HG03095 (cell line): Measurements from ENCODE around the gene NHLH2.

Experiments used
- ATAC-seq: cut with Tn5 transposase; IDR thresholded peaks from one replicate; pipeline ENCODE4 v1.9.1; 2021; ENCODE audit warnings: moderate library complexity; ENCODE audit not compliant: unreplicated experiment

Gene NHLH2

DNA sequence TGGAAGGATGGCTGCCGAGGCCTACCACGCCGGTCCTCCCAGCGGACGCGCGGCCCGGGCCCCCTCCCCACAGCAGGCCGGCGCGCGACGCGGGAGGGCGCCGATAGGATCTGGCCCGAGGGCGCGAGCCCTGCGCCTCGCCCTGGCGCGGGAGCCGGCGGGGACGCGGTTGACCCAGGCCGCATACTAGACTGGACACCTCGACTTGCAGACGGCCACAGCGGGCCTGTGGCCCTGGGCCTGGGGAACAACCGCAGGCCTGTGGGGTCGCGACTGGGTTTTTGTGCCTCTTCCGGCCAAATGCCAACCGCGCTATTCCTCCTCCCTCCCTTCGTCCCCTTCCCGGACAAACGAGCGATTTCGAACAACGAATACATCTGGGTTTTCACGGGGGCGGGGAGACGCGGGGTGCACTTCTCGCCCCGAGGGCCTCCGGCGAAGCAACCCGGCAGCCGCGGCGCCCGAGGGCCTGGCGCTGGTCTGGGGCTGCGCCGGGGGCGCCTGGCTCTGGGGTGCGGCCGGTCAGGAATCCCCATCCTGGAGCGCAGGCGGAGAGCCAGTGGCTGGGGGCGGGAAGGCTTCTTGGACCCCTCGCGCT is 2.4 kb downstream of the NHLH2 start:
- ATAC-seq, result no peak

DNA sequence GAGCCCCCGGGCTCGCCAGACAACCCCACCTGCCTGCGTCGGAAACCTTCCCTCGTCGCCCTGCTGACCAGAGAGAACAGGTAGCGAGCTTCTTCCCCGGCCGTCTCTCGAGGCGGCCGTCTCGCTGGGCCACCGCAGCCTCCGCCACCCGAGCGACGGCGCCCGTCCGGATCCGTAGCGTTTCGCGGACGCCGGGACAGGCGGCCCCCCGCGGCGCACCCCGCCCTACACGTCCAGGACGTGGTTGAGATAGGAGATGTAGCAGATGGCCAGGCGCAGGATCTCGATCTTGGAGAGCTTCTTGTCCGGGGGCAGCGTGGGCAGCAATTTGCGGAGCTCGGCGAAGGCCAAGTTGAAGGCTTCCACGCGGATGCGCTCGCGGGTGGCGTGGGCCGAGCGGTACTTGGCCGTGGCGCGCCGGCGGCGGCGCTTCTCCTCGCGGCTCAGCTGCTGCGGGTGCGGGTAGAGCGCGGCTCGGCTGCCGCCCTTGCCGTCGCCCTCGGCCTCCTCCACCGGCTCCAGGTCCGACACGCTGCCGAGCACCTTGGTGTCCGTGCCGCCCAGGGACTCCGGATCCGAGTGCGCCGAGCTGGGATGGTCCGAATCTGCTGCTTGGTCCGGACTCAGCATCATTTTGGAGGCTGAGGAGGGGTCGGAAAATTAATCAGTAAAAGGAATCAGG is 3.0 kb downstream of the NHLH2 start:
- ATAC-seq, result no peak

DNA sequence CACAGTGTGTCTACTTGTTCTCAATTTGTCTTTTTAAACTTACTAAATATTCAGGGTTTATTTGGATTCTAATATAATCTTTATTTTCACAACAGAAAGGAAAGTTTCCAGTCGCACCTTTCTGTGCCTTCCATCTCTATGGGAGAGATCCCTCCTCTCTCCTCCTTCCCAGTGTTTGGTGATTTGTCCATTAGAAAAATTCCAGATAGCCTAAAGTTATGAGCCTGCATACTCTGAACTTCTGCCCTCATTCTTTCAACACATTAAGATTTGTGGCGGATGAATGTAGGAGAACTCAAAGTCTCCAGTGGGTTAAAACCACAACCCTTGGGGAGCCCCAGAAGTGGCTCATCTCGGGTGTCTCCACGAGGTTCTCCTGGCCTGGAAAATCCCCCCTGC is 3.6 kb downstream of the NHLH2 start:
- ATAC-seq, result no peak

DNA sequence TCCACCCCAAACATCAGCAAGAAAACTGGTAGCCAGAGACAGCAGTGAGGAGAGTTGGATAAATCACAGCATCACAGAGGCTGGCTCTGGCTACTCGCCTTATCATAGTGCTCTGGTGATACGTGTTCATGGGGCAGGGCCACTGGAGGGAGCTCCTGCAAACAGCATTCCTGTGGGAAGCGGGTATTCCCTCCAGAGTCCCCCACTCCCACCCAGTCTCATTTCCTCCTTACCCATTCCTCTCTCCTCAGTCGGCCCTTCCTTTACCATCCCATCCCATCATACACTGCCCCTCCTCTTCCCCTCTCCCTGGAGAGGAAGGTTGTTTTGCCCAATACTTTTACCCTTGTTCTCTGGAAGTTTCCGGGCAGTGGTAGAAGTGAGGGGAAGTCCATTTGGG is 7.1 kb downstream of the NHLH2 start:
- no peak for ATAC-seq

DNA sequence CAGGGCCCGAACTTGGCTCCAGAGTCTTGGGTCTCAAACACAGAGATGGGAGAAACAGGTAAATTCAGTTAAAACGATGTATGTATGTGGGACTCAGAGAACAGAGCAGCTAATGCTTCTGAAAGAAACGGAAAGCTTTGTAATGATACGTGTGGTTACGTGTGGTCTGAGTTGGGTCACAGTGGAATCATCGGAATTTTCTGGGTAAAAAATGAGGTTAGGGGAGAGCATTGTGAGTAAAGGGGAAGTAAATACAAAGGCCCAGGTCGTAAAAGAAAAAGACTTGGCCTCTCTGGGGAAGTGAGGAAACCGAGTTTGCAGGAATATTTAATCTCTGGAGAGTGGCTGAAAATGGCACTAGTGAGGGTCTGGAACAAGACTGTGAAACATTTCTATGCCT is 8.3 kb downstream of the NHLH2 start:
- ATAC-seq, result no peak

DNA sequence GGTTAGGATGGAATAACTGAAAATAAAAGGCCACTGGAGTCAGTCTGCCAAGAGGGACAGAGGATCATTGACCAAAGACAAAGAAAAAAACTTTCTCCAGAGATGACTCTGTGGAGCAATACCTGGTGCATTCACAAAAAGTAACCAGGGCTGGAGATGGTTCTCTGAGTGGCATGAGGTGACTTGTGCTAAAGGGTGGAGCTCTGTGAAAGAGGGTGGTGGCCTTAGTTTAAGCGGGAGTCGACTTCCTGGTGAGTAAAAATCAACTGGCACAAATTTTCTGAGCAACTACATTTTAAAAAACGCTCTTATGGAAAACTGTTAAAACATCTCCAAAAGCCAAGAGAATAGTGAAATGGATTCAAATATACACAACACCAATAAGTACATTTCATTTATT is 10.0 kb downstream of the NHLH2 start:
- ATAC-seq, result no peak

DNA sequence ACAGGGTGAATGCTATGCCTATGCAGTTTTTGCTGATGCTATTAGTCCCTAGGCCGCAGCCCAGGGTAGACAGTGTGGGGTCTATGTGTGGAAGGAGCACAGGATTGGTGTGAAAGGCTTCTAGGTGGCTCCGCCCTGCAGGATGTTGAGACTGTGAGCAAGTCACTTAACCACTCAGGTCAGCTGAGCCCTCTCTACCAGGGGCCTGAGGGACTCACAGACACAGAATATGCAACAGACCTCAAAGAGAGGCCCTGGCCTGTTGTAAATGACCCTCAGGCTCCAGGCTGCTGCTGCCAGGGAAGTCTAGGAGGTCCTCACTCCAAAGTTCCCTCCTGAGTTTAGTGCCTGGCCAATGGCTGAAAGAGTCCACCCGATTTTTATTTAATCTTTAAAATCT is 11.0 kb downstream of the NHLH2 start:
- ATAC-seq, result no peak

DNA sequence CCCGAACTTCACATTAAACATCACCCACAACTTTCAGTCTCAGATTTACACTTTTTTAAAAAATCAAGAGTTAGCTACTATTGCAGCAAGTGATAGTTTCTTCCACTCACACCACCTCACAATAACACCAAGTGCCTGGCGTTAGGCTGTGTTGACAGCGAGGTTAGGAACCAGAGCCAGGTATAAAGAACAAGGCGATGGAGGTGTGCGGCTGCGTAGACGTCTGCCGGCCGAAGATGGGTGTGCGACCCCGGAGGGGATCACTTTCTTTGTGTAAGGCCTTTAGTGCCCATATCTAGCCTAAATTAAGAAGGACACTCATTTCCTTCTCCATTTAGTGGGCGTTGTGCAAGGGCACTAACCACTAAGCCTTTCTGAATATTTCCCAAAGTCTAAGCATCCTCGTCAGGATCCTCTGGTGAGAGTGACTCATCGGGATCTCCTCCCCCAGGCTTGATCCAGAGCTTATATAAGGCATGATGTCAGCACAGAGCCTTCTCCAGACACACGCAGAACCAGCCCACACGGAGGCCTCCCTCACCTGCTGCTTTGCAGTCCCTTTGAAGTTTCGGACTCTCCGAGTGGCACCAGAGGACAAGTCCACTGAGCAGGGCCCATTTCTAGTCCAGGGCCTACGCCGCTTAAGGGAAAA is 11.8 kb downstream of the NHLH2 start:
- ATAC-seq, result no peak

DNA sequence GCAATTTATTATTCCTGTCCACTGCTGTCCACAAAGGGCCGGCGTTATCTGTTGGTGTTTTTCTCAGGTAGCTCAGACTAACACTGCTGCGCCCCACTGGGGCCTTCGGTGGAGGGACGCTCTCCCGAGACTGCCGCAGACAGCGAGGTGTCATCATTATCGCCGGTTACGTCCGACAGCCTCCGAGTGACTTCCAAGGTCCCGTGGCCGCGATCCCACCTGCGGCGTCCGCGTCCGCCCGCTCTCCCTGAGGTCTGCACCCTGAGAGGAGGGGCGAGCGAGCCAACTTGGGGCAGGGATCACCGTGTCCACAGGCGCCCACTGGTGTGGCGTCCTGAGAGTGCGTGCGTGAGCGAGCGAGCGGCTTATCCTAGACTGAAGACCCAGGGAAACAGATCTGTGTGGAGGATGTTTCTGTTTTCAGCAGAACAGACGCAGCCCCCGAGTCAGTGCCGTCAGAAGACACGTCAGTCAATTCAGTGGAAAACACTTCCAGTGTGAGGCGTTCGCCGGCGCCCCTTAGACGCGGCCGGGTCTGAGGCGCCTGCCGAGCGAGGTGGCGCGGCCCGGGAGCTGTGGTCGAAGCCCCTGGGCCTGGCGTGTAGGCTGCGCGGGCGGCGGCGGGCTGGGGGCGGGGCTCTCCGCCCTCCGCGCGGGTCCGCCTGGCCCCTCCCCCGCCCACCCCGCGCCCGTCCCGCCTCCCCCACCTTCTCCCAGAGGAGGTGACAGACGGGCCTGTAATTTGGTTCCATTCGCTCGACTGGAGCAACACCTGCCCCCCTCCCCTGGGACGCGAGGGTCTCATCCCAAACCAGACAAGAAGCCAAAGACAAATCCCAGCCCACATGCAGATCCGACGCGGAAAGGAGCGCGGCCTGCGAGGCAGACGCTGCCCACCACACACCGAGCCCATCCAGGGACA is 12.6 kb downstream of the NHLH2 start:
- no peak for ATAC-seq

DNA sequence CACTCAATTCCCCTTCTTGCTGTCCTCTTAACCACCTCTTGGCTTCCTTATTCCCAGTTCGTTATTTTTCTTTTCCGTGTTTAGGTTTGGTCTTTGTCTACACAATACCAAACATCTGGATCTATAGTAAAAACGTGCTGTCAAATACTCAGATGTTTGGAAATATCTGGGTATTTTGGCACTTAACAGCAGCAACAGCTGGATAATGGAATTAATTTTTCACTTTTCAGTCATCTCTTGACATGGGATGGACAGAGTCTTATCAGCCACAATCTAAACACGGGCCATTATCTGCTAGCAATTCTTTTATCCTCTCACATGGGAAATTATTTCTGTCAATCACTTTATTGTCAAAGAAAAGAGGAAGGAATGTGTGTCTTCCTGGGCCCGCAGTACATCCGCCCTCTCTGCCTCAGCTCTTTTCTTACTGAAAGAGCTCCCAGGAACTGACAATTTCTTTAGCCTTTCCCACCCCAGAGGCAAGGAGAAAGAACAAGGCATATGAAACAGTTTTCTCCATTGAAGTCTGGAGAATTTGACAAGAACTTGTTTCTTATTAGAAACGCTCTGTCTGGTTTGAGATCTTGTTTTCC is 13.4 kb downstream of the NHLH2 start:
- no peak for ATAC-seq

DNA sequence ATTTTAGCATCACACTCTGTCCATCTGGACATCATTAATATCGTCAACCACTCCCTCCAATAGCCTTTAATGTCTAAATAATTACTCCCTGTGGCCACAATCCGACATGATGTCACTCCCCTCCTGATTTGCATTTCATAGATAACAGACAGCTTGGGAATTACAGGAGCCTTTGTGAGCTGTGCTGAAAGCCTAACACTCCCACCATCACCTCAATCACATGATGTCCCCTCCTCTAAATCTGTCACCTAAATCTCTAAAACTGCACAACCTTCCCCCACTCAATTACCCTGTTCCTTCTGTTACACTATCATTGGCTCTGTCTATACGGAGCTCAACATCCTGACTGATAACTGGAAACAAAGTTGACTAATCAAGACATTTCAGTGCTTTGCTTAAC is 14.3 kb downstream of the NHLH2 start:
- ATAC-seq, result no peak

DNA sequence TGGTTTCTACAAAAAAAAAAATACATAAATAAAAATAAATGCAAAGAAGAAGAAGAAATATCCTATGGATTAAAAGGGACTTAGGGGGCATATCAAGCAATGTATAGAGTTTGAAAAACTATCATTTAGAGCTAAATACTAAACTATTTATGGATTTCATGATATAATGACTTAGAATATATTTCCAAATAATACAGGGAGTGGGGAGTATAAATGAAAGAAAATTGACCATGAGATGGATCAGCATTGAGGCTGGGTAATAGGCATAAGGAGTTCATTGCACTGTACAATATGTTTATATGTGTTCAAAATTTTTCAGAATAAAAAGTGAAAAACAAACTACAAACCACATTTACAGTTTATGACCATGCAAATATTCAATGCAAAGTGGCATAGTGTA is 18.8 kb downstream of the NHLH2 start:
- ATAC-seq, result no peak

DNA sequence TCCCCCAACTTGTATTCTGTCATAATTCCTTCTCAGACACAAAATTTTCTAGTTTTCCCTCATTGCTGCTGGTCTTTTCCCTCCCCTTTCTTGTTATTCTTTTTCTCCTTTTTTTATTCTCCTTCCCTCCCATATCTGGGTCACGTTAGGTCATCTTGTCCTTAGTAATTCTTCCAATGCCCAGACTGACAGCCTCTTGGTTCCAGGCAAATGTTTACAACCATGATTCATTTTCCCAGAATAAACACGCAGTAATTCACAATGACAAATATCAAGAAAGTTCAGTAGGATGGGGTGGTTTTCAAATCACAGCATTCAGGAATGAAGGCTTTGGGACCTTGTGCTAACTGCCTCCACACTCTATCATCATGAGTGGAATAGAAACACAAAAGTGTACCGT is 25.2 kb downstream of the NHLH2 start:
- no peak for ATAC-seq

DNA sequence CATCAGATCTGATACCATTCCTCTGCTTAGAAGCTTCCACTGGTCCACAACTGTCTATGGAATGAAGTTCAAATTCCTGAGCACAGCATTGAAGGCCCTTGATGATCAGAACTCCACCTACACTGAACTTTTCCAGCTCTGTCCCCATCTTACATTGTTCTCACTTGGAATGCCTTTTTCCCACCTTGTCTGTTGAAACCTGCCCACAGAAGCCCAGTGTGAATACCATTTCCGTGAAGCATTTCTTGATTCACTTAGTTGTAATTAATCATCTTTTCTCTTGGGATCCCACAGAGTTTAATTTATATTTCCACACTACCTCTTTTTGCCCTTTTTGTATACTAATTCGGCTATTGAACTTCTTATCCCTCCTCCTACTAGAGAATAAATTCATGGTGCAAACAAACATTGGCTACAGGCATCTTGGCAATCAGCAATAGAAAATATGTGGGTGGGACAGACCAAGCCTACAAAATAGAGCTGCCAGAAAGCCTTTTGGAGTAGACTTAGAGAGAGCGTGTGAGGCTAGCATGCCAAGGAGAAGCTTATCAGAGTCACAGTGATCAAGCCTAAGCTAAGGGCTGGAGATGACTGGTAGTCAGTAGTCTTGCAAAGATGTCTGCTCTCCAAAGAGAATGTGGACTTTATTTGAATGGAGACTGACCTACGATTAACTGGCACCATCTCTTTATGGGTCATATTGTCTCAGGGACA is 26.1 kb downstream of the NHLH2 start:
- ATAC-seq, result no peak

DNA sequence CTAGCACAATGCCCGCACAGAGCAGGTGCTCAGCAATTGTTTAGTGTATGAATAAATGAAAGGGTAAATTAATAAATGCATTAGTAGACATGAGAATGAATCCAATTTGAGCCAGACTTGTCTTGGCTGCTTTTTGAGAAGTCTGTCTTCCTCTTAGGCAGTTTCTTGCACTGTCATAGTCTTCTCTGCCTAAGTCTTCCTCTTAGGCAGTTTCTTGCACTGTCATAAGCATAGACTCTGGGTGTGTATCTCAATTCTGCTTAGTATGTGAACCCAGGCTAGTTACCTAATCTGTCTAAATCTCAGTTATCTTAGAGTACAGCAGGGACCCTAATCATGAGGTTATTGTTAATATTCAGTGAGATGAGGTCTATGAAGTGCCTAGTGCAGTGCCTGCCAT is 27.2 kb downstream of the NHLH2 start:
- no peak for ATAC-seq

DNA sequence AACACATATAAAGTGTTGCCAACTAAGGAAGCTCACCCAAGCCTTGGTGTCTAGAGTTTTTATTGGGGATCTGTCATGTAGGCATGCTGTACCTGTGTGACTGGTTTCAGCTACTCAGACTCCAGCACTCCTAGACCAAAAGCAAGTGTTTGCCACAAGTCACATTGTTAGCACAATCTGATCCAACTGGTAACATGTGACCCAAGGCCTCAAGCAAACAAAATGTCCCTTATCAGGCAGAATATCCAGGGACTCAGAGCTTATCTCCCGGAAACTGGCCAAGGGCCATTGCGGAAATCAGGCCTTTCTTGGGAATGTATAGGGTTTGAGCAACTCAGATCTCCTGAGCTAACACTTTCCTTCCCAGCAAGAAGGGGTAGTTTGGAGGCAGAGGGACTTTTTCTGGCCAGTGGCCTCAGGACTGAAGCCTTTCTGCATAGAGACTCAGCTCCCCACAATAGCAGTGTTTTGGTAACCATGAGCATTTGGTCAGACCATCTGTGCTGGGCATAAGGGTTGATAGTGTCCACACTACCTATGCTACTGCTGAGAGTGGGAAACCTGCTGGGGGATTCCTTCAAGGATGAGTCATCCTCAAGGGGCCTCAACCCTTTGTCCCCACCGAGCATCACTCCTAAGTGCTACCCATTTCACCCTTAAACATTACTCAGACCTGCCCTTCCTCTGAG is 29.6 kb downstream of the NHLH2 start:
- no peak for ATAC-seq

DNA sequence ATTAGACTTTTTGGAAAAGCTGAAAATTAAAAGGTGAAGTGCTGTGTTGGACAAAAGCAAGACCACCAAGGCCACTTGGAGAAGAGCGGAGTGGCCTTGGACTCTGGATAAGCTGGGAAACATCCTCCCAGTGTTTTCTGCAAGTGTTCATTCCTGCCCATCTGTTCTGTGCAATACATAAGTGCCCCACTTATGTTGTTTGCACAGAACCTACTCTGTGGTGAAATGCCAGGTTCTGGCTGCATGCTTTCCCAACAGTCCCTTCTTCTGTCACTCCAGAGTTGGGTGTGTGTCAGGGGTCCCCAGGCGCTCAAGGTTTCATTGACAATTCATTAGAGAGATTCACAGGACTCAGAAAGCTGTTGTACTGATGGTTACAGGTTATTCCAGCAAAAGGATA is 30.3 kb downstream of the NHLH2 start:
- no peak for ATAC-seq

DNA sequence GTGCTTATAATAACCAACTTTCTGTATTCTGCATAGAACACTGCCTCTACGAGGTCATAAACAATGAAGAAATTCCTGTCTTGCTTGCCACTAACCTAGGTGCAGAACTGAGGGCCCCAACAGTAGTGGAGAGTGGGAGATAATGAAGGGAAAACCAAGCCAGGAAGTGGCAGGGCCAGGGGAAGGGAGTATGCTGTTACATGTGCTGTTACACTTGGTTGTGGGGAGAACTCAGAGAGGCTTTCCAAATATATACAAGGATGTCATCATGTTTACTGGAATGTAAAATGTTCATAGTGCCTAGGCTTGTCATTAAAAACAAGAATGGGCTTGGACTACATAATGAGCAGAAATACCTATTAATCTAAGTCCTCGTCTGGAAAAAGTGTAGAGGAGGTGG is 31.1 kb downstream of the NHLH2 start:
- no peak for ATAC-seq

DNA sequence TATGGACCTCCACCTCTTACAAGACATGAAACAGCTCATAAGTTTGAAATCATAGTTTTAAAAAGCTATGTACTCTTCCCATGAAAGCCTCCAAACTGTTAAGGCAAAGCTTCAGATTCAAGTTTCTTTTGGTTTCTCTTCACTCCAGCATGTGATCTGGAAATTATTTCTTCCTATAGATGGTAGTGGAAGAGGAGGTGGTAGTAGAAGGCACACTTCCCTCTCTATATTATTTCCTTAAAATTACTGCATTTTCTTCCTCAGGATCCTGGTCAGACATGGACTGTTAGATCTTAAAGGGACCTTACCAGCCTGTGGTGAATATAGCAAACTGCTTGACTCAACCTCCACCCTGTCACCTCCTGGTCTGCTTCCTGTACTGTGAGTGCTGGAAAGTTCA is 31.9 kb downstream of the NHLH2 start:
- ATAC-seq, result no peak

DNA sequence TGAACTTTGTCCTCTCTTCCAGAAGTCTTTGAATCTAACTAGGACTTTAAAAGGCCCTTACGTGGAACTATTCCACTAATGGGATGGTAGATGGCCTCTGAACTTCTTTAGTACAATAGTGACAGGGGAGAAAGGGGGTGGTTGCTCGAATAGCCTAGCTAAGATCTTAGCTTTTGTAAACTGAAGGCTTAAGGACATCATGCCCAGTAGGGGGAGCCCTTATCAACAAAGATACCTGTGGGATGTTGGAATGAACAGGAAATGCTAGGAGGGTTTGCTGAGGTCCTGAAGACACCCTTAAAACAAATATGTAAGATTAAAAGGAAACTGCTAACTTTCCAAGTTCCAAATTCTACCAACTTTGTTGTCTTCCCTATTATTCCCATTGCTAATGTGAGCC is 33.2 kb downstream of the NHLH2 start:
- ATAC-seq, result no peak
